NCI-H524 treated with DMSO at 0.1 percent for 48 hours (cell line): ENCODE results near the gene GPR161.
"Not testable (repeated sequence)": the region's sequence is repeated elsewhere in the genome, so short reads cannot be mapped to it uniquely, and the experiment has no call there.

Experiments
- DNase-seq: peaks from one replicate; lab custom pipeline; 2025; lab: John Stamatoyannopoulos, UW

Gene GPR161

GRCh38 chr1:168087696-168088095 lies 49.0 kb downstream of the GPR161 start:
- no peak for DNase-seq

GRCh38 chr1:168086438-168086837 lies 50.3 kb downstream of the GPR161 start:
- DNase-seq, result no peak

GRCh38 chr1:168085401-168085872 lies 51.3 kb downstream of the GPR161 start:
- DNase-seq, result no peak

DNA sequence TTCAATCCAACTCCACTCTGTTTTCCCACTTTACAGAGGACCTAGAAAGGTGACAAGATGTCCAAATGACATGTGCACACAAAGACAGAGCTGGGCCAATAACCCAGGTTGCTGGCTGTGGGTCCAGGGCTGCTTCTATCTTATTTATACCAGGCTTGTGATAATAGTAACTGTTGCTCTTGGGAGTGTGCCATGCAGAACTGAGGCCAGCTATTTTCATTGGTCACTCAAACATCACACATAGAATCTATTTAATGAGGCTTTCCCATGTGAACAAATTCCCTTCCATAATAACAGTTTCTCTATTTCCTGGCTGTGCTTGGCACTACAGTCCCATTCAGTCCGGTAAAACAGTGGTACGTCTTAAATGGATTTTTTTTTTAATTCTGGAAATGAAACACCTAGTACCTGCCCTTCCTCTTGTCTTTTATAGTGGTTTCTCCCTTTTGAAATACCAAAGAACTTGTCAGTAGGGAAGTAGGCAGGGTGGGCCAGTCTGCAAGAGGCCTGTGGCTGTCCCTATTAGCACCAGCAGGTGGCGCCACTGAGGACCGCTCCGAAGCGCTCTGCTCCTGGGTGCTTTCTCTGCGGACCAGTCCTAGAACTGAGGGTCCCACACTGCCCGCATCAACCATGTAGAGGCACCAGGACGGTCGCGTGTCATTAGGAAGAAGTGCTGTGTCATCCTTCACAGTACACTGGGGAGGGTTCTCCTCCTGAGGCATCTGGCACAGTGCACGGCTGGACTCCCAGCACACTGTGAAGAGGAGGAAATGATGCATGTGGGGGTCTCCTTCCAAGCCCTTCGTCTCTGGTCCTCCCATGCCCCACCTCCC lies 52.1 kb downstream of the GPR161 start:
- no peak for DNase-seq

DNA sequence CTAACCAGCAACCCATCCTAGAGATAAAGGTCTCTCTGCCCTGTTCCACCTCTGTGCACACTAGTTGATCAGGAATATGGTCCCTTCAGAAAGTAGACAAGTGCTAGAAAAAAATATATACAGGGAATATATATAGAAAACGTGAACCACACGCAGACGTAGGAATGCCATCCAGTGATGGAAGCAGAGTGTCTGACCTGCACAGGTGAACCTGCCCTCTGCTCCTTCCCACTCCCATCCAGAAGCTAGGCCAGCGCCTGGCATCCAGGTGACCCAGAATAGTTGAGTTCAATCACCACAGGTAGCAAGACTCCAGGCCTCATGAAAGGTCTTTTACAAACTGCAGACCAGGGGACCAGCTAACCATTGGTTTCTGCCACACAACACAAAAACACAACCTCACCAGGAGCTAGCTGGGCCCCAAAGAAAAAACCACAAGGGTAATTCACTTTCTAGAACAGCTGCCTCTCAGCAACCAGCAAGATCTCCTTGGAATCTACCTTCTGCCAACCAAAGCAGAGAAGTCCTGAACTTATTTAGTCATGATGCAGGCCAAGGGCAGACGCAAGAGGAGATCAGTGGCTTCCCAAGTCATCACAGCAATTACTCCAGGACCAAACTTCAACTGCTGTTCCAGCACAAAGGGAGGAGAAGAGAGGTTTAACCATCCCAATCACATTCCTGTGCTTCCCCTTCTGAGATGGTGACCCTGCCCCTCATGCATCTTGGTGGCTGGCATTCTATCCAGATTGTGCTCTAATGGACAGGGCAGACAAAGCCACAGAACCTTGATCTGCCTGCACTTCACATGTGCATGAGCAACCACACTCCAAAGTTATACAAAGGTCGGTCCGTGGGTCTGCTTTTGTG lies 53.0 kb downstream of the GPR161 start:
- DNase-seq, result no peak

DNA sequence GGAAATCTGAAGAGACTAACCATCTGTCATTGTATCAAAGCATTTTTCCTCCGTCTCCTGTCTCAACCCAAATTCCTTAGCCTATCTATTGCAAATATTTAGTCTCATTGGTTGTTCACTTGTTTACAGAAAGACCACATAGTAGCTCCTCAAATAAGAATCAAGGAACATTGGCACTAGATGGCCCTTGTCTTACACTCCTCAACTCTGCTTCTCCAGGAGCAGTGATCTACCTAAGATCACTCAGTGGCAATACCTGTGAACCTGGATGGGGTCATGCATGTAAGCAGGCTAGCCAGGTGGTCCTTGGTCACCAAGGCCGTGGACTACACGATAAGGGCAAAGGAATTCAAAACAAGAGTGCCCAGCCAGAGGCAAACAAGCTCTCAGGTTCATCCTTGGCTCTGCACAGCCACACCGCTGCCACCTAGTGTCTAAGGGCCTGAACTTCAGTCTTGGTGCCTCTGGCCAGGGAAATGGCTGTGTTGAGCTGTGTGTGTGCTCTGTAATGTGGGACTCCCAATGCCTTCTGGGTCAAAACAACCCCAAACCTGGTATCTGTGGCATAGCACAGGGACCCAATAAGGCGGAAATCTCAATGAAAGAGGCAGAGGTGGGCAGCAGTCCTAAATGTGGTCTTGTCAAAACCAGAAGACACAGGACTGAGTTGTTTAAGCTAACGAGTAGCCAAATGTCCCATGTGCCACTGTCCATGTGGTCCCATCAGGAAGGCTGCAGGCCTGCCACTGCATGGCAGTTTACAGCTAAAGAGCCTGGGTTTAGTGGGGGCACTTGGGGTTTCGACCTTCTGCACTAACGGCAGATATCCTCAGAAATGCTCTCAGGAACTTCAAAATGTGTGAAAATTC lies 54.5 kb downstream of the GPR161 start:
- DNase-seq, result peak; percentile 21

- peak; percentile 6 for DNase-seq
Observed at GRCh38 chr1:168081373-168082007, 55.2 kb downstream of the GPR161 start.

- DNase-seq, result no peak
Observed at GRCh38 chr1:168079761-168080160, 57.0 kb downstream of the GPR161 start.

GRCh38 chr1:168069384-168069783 lies 67.3 kb downstream of the GPR161 start:
- no peak for DNase-seq

DNA sequence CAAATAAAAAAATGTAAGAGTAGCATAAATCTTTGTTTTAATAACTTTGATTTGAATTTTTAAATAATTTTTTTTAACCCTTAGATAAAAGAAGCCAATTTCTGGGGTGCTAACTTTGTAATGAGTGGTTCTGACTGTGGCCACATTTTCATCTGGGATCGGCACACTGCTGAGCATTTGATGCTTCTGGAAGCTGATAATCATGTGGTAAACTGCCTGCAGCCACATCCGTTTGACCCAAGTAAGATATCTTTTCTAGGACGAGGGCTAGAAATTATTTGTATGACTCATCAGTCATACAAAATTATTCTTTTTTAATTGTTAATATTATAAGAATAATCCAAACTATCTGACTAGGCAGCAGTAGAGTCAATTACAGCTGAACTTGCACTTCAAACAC lies 71.2 kb downstream of the GPR161 start:
- DNase-seq, result no peak

GRCh38 chr1:168064216-168064615 lies 72.5 kb downstream of the GPR161 start:
- no peak for DNase-seq

DNA sequence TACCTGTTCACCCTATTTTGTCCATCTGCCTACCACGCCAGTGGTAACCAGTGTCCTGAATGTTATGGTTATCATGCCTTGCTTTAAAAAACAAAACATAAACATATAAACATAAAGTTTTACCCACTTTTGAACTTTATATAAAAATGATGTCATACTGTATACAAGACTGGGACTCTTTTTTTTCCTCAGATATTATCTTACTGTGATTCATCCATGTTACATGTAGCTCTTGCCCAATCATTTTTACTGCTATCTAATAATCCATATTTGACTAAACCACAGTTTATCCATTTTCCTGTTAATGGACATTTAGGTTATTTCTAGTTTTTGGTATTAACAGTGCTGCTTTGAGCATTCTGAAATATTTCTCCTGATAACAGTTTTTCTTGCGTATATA lies 78.8 kb downstream of the GPR161 start:
- no peak for DNase-seq

DNA sequence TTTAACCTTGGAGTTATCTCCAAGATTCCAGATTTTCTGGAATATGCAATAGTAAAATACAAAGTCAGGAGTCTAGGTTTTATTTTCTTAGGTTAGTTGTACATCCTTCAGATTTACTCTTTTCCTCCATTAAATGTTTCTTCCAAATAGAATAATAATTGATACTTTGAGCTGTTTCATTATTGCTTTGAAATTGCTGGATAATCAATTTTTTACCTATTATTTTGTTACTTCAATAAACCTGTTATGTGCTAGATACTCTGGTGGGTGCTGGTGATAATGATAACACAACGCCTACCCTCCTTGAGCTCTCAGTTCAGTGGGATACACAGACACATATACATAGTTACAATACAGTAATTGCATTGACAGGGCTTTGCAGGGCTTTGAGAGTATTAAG lies 79.4 kb downstream of the GPR161 start:
- DNase-seq, result no peak

DNA sequence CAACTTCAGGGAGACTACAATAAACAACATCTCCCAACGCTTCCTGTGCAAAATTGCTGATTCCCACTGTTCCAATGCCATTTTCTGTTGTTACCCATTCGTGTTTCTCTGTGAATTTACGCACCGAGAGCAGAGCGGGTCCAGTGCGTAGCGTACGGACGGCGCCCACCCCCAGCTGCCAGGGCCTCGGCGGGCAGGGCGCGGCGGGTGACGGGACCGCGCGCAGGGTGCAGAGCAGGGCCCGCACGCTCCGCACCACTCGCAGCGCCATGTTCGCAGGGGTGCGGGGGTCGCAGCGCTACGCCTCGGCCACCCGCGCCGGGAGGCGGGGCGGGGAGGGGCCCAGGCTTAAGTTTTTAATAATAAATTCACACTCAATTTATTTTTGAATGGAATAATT lies 80.6 kb downstream of the GPR161 start:
- DNase-seq, result not testable (repeated sequence)

DNA sequence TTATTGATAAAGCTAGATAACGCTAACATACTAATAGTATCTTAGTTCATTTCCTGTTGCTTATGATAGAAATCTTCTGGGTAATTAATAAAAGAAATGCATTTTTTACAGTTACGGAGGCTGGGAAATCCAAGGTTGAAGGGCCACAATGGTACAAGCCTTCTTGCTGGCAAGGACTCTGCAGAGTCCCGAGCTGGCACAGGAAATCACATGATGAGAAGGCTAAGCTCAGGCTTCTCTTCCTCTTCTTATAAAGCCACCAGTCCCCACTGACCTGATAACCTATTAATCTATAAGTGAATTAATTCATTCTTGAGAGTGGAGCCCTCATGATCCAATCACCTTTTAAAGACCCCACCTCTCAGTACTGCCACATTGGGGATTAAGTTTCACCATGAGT lies 82.6 kb downstream of the GPR161 start:
- no peak for DNase-seq

DNA sequence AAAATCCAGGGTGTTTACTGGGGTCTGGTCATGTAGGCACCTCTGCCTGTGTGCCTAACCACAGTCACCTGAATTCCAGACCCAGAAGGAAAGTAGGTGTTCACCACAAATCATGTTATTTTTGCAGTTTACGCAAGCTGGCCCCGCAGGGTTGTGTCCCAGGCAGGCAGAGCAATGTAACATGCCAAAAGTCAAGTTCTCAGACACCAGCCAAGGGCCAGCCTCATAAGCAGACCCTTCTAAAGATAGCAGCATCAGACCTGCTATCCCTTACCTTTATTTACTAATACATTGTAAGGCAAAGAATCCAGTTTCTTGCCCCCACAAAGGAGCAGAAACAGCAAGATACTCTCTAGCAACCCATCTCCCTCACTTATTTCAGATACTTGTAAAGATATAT lies 83.0 kb downstream of the GPR161 start:
- DNase-seq, result no peak

DNA sequence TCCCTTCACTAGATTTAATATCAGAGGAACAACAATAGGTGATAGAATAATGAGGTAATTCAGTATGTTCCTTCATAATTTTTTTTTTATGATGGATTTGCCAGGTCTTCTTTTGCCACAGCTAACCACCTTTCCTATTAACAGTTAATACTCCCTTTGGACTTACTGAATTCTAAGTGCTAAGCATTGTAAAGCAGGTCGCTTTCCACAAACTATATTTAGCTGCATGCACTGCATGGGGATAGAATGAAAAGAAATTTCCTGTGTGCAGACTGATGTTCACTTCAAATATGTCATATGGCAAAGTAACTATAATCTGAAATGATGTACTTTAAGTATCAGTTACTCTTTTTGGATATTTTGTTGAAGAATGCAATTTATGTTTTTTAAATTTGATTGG lies 85.8 kb downstream of the GPR161 start:
- DNase-seq, result no peak

DNA sequence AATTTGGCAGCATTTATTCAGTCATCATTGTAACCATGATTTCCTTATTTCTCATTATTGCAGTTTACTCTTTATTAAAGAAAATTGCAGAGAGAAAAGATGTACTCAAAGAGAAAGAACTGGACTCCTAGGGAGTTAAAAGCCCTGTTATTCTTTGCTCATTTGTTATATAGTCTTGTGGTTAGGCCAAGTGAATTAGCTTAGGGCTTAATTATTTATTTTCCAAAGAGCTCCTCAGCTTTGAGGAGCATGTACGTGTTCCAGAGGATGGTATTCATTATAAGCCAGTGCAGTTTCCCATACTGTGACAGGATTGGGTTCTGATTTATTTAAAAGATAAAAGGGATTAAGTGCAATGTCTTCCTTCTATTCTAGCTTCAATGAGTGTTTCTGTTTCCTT lies 86.4 kb downstream of the GPR161 start:
- DNase-seq, result no peak

DNA sequence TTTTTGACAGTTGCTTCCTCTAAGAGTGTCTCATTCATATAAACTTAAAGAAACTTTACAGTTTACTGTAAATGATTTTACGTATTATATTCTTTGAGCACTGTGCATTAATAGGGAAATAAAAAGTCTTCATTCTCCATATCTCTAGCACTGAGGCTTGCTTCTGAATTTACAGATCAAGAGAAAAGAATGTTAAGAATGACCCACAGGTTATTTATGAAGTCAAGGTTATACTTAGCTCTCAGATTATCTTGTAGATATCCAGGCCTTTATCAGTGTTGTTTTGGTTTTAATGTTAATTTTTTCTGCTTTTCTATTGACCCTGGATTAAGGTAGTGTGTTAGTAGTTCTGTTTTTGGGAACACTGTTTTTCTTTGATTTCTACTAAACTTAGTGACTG lies 91.4 kb downstream of the GPR161 start:
- DNase-seq, result no peak

DNA sequence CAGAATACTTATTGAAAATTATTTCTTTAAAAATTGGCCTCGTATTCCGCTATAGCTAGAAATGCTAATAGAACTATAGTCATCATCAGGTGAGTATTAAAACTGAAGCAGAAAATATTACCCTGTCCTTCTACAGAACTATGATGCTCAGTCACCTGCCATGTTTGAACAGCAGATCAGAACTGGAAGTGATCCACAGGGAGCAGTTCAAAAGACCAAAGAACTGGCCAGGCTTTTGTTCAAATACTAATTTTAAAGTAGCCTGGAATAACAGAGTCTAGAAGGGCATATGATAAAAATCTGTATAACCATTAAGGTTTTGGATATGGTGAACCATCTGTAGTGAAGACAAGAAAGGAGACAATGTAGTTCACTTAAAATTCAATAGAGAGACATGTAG lies 94.4 kb downstream of the GPR161 start:
- no peak for DNase-seq

GRCh38 chr1:168035345-168035744 lies 101.4 kb downstream of the GPR161 start:
- no peak for DNase-seq

- DNase-seq, result no peak
Observed at GRCh38 chr1:168032029-168032428, 104.7 kb downstream of the GPR161 start.
